B cell (primary cell): ENCODE measurements around the gene TSPAN9.

Experiments
- EZH2 ChIP-seq: IDR thresholded peaks from 2 replicates; pipeline ENCODE4 v1.6.1; 2012; ENCODE audit warnings: borderline replicate concordance, low read depth, mild to moderate bottlenecking, moderate library complexity, low read length; ENCODE audit not compliant: insufficient read depth, poor library complexity, severe bottlenecking
- TF ChIP-seq, protein P1 (sequence below): fragments of 200-600 bp; IDR thresholded peaks from one replicate; pipeline ENCODE4 v1.8.0; 2022; ENCODE audit warnings: antibody characterized with exemption, mild to moderate bottlenecking

DNA sequence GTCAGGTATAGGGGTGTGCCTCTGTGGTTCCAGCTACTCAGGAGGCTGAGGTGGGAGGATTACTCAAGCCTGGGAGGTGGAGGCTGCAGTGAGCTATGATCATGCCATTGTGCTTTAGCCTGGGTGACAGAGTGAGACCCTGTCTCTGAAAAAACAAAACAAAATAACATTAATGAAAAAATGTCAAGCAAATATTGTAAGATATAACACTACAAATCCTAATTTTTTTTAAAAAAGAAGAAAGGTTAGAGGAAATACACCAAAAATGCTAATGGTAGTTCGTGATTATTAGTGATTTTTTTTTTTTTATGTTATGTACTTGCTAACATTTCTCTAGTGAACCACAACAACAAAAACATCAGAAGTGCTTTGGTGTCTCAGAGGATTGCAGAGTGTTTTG, 47.7 kb downstream of the TSPAN9 start:
- TF ChIP-seq EZH2 = no peak
- TF ChIP-seq, protein P1, sequence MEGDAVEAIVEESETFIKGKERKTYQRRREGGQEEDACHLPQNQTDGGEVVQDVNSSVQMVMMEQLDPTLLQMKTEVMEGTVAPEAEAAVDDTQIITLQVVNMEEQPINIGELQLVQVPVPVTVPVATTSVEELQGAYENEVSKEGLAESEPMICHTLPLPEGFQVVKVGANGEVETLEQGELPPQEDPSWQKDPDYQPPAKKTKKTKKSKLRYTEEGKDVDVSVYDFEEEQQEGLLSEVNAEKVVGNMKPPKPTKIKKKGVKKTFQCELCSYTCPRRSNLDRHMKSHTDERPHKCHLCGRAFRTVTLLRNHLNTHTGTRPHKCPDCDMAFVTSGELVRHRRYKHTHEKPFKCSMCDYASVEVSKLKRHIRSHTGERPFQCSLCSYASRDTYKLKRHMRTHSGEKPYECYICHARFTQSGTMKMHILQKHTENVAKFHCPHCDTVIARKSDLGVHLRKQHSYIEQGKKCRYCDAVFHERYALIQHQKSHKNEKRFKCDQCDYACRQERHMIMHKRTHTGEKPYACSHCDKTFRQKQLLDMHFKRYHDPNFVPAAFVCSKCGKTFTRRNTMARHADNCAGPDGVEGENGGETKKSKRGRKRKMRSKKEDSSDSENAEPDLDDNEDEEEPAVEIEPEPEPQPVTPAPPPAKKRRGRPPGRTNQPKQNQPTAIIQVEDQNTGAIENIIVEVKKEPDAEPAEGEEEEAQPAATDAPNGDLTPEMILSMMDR = no peak
